Uterus (tissue), 4 donors: ENCODE data around the gene C2CD4A. TPM values are rescaled to one million over a fixed set of nuclear protein-coding genes. Genes with fewer than 3 reads are reported as not detected.

ENCODE experiments used
- DNase-seq, 2 donors: peaks; one replicate each; pipeline ENCODE4 v3.0.0-alpha.2; 2019 to 2020
- H3K27ac ChIP-seq, 2 donors: fragments of 200-600 bp; sonication (generic); 1 replicate in 1 of 2; 2 replicates in 1 of 2; pipeline ENCODE4 v1.5.1; 2016 to 2018
- H3K27me3 ChIP-seq, 2 donors: fragments of 200-600 bp; sonication (generic); one replicate each; pipeline ENCODE4 v1.5.1; 2018 to 2019; ENCODE audit warnings: control low read depth in 1 of 2
- H3K36me3 ChIP-seq, 2 donors: fragments of 200-600 bp; sonication (generic); one replicate each; pipeline ENCODE4 v1.5.1; 2019; ENCODE audit warnings: control low read depth in 1 of 2
- H3K4me1 ChIP-seq, 2 donors: fragments of 200-600 bp; sonication (generic); one replicate each; pipeline ENCODE4 v1.5.1; 2018 to 2019; ENCODE audit warnings: control low read depth in 1 of 2
- H3K4me3 ChIP-seq, 2 donors: fragments of 200-600 bp; sonication (generic); 1 replicate in 1 of 2; 2 replicates in 1 of 2; pipeline ENCODE4 v1.5.1; 2018 to 2019; ENCODE audit warnings: mild to moderate bottlenecking in 1 of 2
- H3K9me3 ChIP-seq, 2 donors: fragments of 200-600 bp; sonication (generic); one replicate each; pipeline ENCODE4 v1.5.1; 2019; ENCODE audit warnings: control low read depth in 1 of 2
- POLR2A ChIP-seq, 2 donors: fragments of 450-650 bp; IDR thresholded peaks; one replicate each; pipeline ENCODE4 v1.6.1; 2016; ENCODE audit warnings: antibody characterized with exemption in 2 of 2, mild to moderate bottlenecking in 1 of 2, moderate library complexity in 1 of 2
- intact Hi-C: fragments of 100-400 bp; cut with DNase I; formaldehyde crosslinking; loops from one replicate; pipeline ENCODE4 v1.15.1; 2023; ENCODE audit warnings: low total_unique reads
- total RNA-seq, 4 donors: library from RNA; depleted of rRNA in 3 of 4; stranded (reverse); fragments of >200 nt in 3 of 4; gene quantifications; one replicate each; pipeline versions ENCODE4 v1.1.0 to v1.2.4, GENCODE V29; 2014 to 2023
- TF ChIP-seq, protein P1 (sequence below), 4 experiments: fragments of 200-600 bp in 2 of 4; fragments of 450-650 bp in 2 of 4; sonication (generic) in 2 of 4; IDR thresholded peaks; one replicate each; pipeline ENCODE4 v1.5.1; 2016 to 2019; ENCODE audit warnings: antibody characterized with exemption in 4 of 4, mild to moderate bottlenecking in 2 of 4, moderate library complexity in 1 of 4
- donor health status: DM: yes; HTN: yes; CAD: no.

Gene C2CD4A
- total RNA-seq, 4 donors from 2014 or later = 0.21 TPM; not detected in 3

DNA sequence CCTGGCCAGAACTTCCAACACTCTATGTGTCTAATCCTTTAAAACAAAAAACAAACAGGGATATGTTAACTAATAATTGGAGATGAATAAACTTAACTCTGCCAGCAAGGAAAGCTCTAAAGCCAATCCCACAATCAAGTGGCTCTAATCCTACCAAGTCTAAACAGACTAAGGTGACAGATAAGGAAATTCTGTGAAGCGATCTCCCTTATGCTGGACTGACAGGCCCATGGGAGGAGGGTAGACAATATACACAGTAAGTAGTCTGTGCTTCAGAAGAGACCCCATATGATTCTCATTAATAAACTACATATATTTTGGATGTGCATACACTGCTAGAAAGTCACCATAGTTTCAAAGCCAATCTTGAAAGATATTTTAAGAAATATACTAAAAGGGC is 16.7 kb upstream of the C2CD4A start:
- H3K27ac ChIP-seq = no peak overlapping the region
- no peaks in the 10 kb centered on the region for H3K4me1 ChIP-seq
- no peaks in the 10 kb centered on the region for H3K27me3 ChIP-seq
- H3K4me3 ChIP-seq = no peak overlapping the region
- intact Hi-C loops = no loop called here
- H3K9me3 ChIP-seq = no peaks in the 10 kb centered on the region
- TF ChIP-seq, protein P1, sequence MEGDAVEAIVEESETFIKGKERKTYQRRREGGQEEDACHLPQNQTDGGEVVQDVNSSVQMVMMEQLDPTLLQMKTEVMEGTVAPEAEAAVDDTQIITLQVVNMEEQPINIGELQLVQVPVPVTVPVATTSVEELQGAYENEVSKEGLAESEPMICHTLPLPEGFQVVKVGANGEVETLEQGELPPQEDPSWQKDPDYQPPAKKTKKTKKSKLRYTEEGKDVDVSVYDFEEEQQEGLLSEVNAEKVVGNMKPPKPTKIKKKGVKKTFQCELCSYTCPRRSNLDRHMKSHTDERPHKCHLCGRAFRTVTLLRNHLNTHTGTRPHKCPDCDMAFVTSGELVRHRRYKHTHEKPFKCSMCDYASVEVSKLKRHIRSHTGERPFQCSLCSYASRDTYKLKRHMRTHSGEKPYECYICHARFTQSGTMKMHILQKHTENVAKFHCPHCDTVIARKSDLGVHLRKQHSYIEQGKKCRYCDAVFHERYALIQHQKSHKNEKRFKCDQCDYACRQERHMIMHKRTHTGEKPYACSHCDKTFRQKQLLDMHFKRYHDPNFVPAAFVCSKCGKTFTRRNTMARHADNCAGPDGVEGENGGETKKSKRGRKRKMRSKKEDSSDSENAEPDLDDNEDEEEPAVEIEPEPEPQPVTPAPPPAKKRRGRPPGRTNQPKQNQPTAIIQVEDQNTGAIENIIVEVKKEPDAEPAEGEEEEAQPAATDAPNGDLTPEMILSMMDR (IDR thresholded peaks at IDR 0.05) = no peak
- TF ChIP-seq POLR2A (IDR thresholded peaks at IDR 0.05) = no peak
- H3K36me3 ChIP-seq = no peaks in the 10 kb centered on the region
- DNase-seq = no peak

DNA sequence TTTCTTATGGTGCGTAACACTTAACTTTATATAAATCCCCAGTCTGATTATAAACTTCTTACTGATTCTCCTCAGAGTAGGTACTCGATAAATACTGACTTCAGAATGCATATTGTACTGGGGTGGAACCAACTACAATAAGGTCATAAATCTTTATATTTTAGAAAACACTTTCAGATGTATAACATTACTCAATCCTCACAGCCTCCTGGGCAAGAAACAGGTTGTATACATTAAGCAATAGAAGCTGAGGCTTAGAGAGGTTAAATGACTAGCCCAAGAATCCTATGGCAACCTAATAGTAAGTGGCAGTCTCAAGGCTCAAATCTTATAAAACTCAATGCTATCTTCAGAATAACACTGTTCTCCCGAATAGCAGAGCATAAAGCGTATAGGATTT is 15.6 kb upstream of the C2CD4A start:
- H3K4me3 ChIP-seq = no peak overlapping the region

DNA sequence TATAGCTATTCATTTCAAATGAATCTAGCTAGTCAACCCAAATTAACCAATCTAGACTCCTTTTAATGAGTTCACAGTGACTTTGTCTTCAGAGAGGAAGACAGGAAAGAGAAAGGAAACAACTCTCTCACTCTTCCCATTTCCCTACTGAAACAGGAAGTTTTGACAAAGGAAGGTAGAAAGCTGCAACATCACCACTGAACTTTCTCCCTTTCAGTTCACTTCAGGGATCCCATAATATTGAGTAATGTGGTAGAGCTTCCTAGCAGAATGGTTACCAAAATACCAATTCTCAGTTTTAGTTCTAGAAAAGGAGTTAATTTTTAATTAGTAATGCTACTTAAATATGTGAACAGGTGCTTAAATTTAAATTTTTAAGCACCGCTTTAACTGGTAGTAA is 14.1 kb upstream of the C2CD4A start:
- Histone ChIP-seq H3K4me3 (no peak overlapping the region), H3K27me3 (no peaks in the 10 kb centered on the region), H3K4me1 (no peaks in the 10 kb centered on the region), H3K27ac (no peak overlapping the region), H3K9me3 (no peaks in the 10 kb centered on the region), H3K36me3 (no peaks in the 10 kb centered on the region)
- intact Hi-C loops = no loop called here
- TF ChIP-seq POLR2A (IDR thresholded peaks at IDR 0.05) = no peak
- TF ChIP-seq, protein P1 (IDR thresholded peaks at IDR 0.05) = no peak
- no peak for DNase-seq

More for the DNA sequence above, 15.6 kb upstream of the C2CD4A start:
- Histone ChIP-seq H3K9me3 (no peaks in the 10 kb centered on the region), H3K27me3 (no peaks in the 10 kb centered on the region), H3K27ac (no peak overlapping the region), H3K4me1 (no peaks in the 10 kb centered on the region), H3K36me3 (no peaks in the 10 kb centered on the region)
- TF ChIP-seq POLR2A (IDR thresholded peaks at IDR 0.05) = no peak
- TF ChIP-seq, protein P1 (IDR thresholded peaks at IDR 0.05) = no peak
- no peak for DNase-seq
- intact Hi-C loops = no loop called here

DNA sequence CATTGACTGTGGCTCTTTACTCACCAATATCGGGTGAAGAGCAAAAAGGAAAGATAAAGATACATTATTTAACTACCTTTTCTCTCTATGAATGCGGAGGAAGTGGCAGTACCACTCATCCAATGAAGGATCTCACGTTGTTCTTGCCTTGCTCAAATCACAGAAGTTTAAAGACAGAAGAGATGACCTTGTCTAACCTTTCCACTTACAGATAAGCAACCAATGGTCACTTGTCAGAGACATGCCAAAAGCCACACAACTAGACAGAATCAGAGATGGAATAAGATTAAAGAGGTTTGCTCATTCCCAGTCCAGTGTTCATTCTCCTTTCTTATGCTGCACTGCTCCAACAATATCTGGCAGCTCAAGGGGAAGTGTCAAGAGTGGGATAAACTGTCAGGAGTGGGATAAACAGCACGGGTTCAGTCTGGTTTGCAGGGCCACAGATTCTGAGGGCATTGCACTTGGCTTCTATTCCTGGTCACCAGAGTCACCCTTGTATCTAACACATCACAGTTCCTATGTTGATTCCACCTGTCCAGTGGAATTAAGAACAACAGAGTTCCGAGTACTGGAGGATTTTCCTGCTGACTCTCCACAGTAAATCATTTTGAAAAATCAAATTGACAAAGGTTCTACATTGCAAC is 13.2 kb upstream of the C2CD4A start:
- no peak for TF ChIP-seq POLR2A (IDR thresholded peaks at IDR 0.05)
- TF ChIP-seq, protein P1 (IDR thresholded peaks at IDR 0.05) = no peak
- Histone ChIP-seq H3K9me3 (no peaks in the 10 kb centered on the region), H3K27ac (no peak overlapping the region), H3K36me3 (no peaks in the 10 kb centered on the region), H3K4me3 (no peak overlapping the region), H3K4me1 (no peaks in the 10 kb centered on the region), H3K27me3 (no peaks in the 10 kb centered on the region)
- intact Hi-C loops = no loop called here
- no peak for DNase-seq

DNA sequence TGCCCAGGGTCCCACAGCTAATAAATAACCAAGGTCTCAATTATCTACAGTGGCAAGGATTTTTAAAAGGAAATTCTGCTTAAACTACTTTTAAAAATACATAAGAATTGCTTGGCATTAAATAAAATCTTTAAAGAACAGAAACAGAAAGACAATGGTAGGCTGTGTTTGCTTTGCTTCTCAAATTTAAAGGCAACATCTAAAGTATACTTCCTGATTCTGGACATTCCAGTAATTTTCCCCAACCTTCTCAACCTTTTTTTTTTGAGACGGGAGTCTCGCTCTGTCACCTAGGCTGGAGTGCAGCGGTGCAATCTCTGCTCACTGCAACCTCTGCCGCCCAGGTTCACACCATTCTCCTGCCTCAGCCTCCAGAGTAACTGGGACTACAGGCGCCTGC is 11.8 kb upstream of the C2CD4A start:
- Histone ChIP-seq H3K4me1 (no peaks in the 10 kb centered on the region), H3K9me3 (no peaks in the 10 kb centered on the region), H3K27me3 (no peaks in the 10 kb centered on the region), H3K4me3 (no peak overlapping the region), H3K27ac (no peak overlapping the region), H3K36me3 (no peaks in the 10 kb centered on the region)
- TF ChIP-seq POLR2A (IDR thresholded peaks at IDR 0.05) = no peak
- TF ChIP-seq, protein P1 (IDR thresholded peaks at IDR 0.05) = no peak
- intact Hi-C loops = no loop called here
- no peak for DNase-seq
